Hepatic stellate cell (primary cell): ENCODE results near the gene ARHGAP8.
"Not testable (repeated sequence)": the region's sequence is repeated elsewhere in the genome, so short reads cannot be mapped to it uniquely, and the experiment has no call there.

ENCODE experiments used
- DNase-seq: peaks from one replicate; pipeline ENCODE4 v3.0.0; 2011; ENCODE audit warnings: low spot score

ARHGAP8 gene

GRCh38 chr22:44739666-44740065 lies 12.7 kb upstream of the ARHGAP8 start:
- DNase-seq: peak; percentile 72

DNA sequence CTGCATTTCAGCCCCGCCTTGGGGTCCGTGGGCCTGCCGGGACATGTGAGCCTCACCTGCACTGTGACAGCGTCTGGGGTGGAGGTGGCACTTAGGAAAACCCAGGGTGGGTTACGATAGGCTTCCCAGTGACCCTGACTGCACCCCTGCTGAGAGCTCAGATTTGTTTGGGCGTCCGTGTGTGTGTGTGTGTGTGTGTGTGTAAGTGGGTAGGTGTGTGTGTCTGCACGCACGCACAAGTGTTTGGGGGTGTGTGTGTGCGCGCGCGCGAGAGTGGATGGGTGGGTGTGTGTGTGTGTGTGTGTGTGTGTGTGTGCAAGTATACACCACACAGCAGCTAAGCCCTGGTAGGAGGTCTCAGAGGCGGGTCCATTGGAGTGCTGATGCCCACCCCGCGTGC lies 12.1 kb upstream of the ARHGAP8 start:
- no peak for DNase-seq

GRCh38 chr22:44741929-44742328 lies 10.4 kb upstream of the ARHGAP8 start:
- DNase-seq: no peak

DNA sequence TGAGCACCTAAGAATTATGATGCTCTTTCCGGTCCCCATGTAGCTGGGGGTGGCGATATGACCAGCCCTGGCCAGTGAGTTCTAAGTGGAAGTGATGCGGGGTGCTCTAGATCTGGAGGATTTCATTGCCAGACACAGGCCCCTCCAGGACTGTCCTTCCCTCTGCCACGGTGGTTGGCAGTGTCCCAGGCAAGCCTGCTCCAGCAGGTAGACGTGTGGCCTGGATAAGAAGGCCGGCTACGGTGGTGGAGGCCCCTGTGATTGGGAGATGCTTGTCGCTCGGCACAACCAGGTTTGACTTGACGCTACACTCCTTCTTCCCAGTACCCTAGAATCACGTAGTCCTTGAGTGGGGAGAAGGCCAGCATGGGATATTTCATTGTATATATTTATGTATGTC lies 9.1 kb upstream of the ARHGAP8 start:
- no peak for DNase-seq

GRCh38 chr22:44743804-44744211 lies 8.6 kb upstream of the ARHGAP8 start:
- DNase-seq: no peak

DNA sequence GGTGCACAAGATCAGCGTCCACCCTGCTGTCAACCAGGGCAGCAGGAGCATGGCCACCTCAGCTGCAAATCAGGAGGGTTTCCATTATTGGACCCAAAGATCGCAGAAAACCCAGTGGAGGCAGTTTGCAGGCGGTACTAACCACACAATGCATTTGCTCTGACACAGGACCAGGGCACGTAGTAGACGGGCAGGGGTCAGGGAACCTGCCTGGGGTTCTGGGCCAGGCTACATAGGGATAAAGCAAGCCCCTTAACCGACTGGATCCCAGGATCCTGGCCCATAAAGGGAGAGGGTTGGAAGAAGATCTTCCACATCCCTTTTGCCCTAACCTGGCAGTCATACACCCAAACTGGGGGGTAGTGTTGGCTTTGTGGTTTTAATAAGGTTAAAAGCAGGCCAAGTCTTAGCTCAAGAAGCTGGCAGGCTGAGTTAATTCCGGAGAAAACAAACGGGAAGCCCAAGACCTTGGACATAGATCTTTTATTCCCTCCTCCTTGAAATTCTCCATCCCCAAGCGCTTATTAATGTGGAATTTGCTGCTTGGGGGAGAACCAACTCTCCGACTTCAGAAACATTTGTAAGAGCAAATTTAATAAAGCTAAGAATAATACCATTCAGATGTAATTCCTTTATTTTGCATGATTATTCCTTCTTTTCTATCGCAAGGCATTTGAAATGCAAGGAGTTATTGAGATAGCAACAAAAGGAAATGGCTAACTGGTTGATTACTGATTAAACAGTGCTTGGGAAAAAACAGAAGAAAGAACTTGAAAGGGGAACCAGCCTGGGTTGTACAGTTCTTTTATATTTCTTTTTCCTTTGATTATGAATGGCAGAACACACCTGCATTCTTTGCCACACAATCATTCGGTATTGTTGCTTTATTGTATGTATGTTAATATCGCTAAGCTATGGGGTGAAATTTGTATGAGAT lies 6.3 kb upstream of the ARHGAP8 start:
- DNase-seq: no peak

DNA sequence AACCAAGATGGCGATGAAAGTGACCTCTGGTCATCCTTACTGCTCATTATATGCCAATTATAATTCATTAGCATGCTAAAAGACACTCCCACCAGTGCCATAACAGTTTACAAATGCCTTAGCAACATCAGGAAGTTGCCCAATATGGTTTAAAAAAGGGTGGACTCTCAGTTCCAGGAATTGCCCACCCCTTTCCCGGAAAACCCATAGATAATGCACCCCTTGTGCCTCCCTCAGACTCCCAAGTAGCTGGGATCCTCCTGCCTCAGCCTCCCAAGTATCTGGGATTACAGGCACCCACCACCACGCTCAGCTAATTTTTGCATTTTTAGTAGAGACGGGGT lies 4.6 kb upstream of the ARHGAP8 start:
- DNase-seq: not testable (repeated sequence)

GRCh38 chr22:44748524-44748923 lies 3.9 kb upstream of the ARHGAP8 start:
- DNase-seq: no peak

DNA sequence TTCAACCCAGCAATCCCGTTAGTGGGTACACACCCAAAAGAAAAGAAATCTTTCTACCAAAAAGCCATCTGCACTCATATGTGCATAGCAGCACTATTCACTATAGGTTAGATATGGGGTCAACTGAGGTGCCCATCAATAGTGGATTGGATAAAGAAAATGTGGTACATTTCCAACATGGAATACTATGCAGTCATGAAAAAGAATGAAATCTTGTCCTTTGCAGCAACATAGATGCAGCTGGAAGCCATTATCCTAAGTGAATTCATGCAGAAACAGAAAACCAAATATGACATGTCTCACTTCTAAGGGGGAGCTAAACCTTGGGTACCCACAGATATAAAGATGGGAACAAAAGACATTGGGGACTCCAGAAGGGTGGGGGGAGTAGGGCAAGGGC lies 1.9 kb upstream of the ARHGAP8 start:
- no peak for DNase-seq

DNA sequence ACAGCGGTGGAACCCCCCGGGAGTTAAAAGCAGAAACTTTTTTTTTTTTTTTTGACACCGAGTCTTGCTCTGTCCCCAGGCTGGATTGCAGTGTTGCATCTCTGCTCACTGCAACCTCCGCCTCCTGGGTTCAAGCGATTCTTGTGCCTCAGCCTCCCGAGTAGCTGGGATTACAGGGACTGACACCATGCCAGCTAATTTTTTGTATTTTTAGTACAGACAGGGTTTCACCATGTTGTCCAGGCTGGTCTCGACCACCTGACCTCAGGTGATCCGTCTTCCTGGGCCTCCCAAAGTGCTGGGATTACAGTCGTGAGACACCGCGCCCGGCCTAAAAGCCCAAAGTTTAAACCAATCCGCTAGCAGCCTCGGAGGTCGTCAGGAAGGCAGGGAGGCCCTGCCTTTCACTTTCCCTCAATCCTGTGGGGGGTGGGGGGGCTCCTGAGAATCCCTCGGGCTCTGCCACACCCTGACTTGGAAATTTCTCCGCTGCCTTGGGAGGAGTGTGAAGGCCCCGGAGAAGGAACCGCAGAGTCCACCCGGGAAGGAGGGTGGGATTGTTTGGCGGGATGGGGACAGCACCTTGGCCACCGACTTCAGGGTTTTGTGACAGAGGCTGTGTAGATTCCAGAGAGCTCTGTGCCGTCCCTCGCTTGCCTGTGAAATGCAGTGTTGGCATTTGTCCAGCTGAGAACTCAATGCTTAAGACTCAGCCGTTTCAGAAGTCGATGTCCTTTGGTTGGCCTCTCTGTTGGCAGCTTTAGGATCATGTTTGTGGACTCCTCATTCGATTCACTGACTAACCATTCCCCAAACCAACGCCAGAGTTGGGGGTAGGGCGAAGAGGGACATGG lies 1.0 kb downstream of the ARHGAP8 start:
- DNase-seq: no peak

DNA sequence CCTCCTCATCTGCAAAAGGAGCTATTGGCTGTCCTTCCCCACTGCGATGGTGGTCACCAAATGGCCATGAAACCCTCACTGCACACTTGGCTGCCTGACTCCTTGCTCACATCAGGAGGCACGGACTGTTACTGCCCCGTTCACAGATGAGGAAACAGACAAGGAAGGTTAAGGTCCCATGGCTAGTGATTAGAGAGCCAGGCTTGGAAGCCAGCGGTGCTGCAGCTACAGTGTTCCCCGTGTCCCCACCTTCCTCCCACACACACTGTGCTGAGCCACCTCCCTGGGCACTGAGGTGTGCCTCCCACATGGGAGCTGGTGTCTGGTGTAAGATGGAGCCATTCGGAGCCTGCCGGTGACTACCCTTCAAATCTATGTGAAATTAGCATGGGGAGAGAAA lies 2.6 kb downstream of the ARHGAP8 start:
- DNase-seq: no peak

- DNase-seq: no peak
Observed at GRCh38 chr22:44755417-44755816, 3.0 kb downstream of the ARHGAP8 start.

GRCh38 chr22:44755956-44756361 lies 3.6 kb downstream of the ARHGAP8 start:
- DNase-seq: no peak

GRCh38 chr22:44758344-44758973 lies 6.1 kb downstream of the ARHGAP8 start:
- no peak for DNase-seq

- no peak for DNase-seq
Observed at GRCh38 chr22:44759001-44759400, 6.6 kb downstream of the ARHGAP8 start.

- DNase-seq: no peak
Observed at GRCh38 chr22:44759430-44760310, 7.3 kb downstream of the ARHGAP8 start.

- no peak for DNase-seq
Observed at GRCh38 chr22:44760476-44760875, 8.1 kb downstream of the ARHGAP8 start.

DNA sequence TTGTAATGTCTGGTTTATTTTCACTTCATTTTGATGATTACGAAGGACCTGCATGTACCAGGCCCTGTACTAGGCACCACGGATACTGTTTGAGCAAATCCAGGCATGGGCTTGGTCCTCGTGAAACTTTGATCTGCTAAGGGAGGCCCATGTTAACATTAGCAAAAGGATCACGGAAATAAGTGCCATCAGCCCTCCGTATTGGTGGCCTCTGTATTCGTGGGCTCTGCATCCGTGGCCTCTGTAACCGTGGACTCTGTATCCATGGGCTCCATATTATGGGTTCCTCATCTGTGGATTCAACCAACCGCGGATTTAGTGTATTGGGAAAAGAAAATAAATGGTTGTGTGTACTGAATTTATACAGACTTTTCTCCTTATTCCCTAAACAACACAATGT lies 8.7 kb downstream of the ARHGAP8 start:
- no peak for DNase-seq

- no peak for DNase-seq
Observed at GRCh38 chr22:44764373-44764772, 12.0 kb downstream of the ARHGAP8 start.

DNA sequence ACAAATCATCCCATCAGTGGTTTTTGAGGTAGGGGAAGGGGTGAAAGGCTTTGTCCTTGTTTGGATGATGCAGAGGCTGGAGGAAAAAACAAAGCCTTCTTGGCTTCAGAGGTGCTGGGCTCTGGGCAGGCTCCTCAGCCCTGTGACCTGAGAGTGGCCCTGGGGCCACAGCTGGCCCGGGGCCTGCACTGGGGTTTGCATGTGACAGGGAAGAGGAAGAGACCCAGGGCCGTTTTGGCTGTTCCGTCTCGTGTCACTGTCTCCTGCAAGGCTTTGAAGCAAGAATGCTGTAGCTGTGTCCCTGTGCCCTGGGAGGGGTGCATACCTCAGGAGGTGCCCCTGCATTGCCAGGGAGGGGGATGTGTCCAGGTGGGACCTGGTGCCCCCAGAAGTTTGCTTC lies 12.6 kb downstream of the ARHGAP8 start:
- no peak for DNase-seq

GRCh38 chr22:44765571-44766285 lies 13.4 kb downstream of the ARHGAP8 start:
- DNase-seq: no peak
